LHCN-M2 (cell line): ENCODE results near the gene RNF41. TPM values are rescaled to one million over a fixed set of nuclear protein-coding genes. Genes with fewer than 3 reads are reported as not detected.
"Not testable (repeated sequence)": the region's sequence is repeated elsewhere in the genome, so short reads cannot be mapped to it uniquely, and the experiment has no call there.

Experiments
- DNase-seq: peaks from one replicate; pipeline ENCODE4 v3.0.0-alpha.2; 2012; ENCODE audit warnings: low read depth
- polyA plus RNA-seq: library from polyadenylated mRNA; unstranded; fragments of >200 nt; gene quantifications from one replicate; pipeline ENCODE4 v1.2.1, GENCODE V29; 2012; ENCODE audit warnings: missing spikeins
- total RNA-seq: library from RNA; depleted of rRNA; stranded (reverse); fragments of >200 nt; gene quantifications from 2 replicates; pipeline ENCODE4 v1.2.3, GENCODE V29; 2014; rRNA removed

Gene RNF41
- 50.3 and 52.8 TPM in 2 replicates for total RNA-seq
- polyA plus RNA-seq = 34.0 TPM

DNA sequence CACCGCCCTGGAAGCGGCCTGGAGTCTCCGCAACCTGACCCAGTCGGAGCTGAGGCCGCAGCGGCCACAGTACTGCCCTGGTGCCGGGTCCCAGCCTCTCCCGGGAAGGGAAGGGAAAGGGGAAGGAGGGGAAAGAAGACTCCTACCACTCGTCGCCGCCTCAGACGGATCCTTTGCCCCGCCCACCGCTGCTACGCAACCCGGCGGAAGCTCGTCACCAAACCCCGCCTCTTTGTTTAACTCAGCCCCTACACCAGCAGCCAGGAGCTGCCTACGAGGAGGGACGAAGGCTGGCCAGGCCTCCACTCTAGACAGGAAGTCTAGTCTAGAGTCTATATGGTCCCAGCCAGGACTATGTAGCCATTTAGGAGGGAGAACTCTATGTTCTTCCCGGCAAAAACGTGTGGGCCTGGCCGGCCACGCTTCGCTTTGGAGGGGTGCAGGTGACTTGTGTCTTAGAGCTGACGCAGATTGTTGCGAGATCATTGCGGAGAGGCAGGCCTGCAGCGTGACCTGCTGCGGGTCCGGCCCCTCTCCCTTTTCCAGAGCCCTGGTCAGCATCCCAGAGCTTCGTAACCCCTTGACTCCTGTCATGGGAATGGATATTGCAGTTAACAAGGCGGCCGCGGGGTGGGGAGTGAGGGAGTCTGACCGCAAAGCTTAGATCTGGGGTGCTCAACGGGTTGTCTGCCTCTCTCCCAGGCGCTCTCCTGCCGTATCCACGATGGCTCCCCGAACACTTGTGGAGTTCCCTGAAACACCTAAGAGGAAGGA is at the start of gene RNF41:
Gene RNF41, minus strand, starts transcription at position 166 of the 774 bp plus-strand sequence. CDS start 7,875 bp downstream, outside the sequence.
- DNase-seq = peak; percentile 95

DNA sequence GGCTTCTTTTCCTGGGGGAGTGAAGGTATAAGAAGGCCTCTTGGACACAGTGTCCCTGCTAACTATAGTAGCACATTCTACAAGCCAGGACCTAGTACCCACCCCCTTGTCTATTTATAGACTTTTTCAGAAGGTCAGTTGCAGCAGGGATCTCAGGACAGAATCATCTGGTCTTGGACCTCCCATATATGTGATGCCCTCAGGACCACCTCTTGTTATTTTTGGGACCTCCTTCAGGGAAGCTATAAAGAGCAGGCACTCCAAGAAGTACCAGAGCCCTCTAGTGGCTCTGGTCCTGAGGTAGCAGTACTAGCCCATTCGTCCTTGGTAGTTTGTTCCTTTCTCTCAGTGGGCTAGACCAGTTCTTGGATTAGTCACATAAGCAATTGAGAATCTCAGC is 49.3 kb upstream of the RNF41 start:
- peak; percentile 45 for DNase-seq

DNA sequence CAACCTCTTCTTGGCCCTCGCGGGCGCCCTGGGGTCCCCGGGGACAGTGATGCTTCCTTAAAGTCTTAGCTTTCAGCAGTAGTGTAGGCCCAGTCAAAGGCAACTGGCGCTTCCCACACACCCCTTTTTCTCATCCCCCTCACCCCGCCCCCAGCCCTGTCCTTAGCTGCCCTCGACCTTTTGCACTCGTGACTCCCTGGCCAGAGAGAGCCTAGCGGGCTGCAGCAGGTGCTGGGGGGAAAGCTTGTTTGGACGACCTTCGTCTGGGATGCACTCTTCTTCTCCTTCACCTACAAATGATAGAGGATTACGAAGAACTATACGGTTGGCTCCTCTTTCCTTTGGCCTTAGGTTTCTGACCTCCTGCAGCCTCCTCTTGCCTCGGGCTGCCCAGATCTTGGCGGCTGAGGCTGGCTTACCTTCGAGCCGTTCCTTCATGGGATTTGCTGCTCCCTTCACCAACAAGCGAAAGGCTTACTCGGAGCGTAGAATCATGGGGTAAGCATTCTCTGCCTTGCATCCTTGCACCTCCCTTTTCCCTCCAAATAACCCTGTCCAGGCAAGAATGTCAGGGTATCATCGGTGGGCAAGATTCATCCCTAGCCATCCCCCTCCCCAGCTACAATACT is 45.8 kb upstream of the RNF41 start:
- DNase-seq = peak; percentile 70

DNA sequence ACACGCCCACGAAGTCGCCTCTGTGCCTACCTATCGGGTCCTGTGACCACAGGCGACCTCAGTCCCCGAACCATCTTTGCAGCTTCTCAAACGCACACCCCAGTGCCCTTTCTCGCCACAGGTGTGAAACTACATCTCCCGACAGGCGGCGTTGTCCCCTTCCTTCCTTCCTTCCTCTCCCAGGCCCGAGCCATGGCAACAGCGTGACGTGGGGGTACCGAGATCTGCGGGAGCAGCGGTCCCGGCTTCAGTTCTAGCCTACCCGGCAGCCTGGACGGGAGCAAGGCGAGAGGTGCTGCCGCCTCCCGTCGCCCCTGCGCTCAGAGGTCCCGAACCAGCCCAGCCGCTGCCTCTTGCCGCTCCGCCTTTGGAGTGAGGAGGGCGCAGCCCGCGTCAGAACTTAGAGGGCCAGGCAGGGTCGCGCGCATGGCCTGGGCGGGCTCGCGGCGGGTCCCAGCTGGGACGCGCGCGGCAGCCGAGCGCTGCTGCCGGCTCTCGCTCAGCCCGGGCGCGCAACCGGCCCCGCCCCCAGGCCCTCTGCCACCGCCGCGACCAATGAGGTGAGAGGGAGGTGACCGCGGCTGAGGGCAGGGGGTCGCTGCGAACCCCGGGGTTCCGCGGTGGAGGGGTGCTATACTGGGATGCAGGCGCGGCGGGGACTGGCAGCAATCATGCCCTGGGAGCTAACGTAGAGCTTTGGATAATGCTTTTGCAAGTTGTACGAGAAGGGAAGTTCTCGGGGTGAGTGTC is 45.1 kb upstream of the RNF41 start, which contains the start of gene COQ10A:
Gene COQ10A, plus strand, starts transcription at position 250 of the 750 bp plus-strand sequence. Its CDS starts 177 bp downstream, at position 427.
- peak; percentile 86 for DNase-seq

DNA sequence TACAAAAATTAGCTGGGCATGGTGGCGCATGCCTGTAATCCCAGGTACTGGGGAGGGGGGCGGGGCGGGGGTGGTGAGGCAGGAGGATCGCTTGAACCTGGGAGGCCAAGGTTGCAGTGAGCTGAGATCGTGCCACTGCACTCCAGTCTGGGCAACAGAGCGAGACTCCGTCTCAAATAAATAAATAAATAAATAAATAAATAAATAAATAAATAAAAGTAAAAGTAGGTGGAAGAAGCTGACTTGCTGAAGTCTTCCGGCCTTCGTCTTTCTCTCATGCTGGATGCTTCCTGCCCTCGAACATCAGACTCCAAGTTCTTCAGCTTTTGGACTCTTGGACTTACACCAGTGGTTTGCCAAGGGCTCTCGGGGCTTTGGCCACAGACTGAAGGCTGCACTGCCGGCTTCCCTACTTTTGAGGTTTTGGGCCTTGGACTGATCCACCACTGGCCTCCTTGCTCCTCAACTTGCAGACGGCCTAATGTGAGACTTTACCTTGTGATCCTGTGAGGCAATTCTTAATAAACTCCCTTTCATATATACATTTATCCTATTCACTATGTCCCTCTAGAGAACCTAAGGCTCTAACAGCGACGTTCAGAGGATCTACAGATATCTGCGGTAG is 44.5 kb upstream of the RNF41 start:
- not testable (repeated sequence) for DNase-seq

DNA sequence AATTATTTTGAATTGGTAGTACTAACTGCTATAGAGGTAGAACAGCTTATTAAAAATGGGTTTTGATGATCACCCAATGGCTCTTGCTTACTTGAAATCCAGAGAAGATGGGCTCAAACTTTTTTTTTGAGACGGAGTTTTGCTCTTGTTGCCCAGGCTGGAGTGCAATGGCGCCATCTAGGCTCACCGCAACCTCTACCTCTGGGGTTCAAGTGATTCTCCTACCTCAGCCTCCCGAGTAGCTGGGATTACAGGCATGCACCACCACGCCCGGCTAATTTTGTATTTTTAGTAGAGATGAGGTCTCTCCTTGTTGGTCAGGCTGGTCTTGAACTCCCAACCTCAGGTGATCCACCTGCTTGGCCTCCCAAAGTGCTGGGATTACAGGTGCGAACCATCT is 41.2 kb upstream of the RNF41 start:
- not testable (repeated sequence) for DNase-seq

DNA sequence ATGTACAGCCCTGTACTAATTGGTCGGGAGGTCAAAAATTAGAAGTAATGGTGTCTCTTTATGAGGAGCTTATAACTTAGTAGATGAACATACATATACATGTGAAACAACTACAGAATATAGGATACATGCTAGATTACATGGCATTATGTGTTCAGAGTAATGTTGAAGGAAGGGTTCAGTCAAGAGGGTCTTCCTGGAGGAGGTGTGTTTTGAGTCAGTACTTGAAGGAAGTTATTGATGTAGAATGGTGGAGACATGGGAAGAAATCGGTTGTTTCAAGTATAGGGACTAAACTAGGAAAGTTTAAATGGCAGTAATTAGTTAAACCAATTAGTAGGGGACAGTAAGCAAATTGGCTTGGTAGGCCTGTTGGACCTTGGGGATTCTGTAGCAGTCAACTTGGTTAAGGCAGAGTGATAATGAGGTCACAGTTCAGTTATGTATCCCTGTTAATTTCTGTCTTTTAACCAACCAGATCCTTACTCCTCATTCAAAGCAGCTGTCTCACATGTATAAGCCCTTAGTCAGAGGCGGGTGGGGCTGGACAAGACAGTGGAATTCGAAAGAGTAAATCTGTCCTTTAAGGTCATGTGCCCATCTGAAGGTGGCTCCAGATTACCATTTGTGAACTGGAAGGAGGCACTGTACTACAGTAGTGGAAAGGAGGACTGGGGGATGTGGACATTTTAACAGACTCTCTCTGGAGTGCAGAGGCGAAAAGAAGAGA is 39.9 kb upstream of the RNF41 start:
- DNase-seq = peak; percentile 96

DNA sequence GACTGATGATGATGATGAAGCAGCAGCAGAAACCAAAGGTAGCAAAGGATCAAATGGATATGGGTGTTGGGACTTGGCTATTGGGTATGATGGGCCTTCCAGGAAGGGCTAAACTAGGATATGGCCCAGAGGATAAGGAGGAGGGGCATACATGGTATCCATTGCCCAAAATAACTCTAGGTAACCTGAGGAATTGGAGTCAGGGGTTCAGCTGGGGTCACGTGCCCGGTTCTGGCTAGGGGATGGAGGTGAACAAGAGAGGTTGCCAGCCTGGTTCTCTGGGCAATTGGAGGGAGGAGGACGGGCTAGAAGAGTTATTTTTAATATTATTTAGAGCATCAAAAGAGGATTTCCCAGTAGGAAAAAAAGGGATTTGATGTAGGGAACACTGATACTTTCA is 39.2 kb upstream of the RNF41 start:
- no peak for DNase-seq

DNA sequence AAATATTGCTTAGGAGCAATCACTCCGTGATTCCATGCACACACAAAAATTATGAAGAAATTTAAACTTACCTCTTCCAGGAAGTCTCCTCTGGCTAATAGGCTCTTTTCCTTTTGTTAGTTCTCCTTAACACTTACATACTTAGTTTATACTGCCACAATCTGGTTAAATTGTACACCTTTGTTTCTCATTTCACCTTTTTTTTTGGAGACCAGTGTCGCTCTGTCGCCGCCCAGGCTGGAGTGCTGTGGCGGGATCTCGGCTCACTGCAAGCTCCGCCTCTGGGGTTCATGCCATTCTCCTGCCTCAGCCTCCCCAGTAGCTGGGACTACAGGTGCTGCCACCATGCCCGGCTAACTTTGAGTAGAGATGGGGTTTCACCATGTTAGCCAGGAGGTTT is 38.7 kb upstream of the RNF41 start:
- DNase-seq = no peak

DNA sequence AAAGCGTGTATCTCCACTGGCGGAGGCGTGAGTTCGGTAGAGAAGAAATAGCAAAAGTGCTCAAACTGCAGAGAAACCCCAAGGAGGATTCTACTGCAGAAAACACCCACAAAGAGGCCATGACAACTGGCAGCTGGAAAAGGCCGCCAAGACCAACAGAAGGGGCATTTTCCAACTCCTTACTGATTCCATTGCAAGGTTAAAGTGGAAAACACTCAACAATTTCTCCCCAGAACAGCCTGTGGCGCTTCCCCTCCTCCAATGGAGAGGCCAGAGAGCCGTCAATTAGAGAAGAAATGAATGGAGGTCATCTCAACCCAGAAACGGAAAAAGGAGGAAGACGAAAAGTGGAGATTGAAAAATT is 37.1 kb upstream of the RNF41 start:
- no peak for DNase-seq

DNA sequence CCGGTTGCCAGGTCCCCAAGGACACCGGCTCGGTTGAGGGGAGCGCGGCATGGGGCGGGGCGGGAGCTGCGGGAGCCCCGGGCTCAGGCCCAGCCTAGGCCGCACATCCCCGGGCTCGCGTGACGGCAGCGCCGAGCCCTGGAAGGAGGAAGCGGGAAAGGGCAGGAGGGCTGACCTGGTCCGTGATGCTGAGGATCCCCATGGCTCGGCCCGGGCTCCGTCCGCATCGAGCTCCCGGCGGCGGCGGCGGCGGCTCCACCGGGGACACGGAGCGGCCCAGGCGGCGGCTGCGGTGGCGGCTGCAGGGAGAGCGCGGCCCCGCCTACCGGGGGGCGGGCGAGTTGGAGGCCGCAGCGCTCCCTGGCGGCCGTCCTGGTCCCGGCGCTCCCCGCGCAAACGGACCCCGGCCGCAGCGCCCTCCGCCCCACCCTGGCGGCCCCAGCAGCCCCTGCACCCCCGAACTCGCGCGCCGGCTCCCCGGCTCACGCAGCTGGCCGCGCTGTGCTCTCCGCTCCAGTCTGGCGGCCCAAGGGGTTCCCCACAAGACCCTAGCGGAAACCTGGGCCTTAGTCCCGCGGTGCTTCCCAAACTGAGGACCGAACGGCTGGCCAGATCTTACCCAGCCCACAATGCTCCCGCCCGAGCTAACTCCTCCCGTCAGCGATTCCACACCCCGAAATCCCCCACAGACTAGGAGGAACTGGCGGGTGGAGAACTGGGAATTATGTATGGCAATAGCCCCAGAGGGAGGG is 36.5 kb upstream of the RNF41 start, which contains the start of gene ANKRD52:
Gene ANKRD52, minus strand, starts transcription at position 317 of the 752 bp plus-strand sequence. Its CDS starts 115 bp downstream, at position 202.
- peak; percentile 88 for DNase-seq

DNA sequence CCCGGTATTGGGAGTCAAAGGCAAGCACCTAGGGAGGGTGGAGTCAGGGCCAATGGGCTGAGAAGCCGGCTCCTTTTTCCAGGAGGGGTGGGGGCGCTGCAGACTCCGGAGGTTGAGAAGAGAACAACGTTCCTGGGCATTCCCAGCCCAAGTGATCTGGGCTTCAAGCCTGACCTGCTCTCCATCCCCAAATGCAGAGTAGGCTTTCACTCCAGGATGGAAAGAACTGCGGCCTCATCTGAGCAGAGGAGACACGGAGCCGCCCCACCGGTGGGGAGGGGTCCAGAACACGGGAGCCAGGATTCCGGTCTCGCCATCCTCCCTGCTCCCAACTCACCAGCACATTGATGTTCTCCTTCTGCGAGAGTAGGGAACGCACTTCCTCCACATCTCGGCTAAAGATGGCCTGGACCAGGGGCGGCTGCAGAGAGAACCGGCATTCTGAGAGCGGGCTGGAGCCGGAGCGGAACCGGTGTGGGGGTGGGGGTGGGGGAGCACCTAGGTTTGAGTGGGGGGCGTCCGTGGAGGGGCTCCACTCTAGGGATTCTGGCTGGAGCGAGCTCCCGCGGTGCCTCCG is 35.9 kb upstream of the RNF41 start:
- DNase-seq = peak; percentile 21

DNA sequence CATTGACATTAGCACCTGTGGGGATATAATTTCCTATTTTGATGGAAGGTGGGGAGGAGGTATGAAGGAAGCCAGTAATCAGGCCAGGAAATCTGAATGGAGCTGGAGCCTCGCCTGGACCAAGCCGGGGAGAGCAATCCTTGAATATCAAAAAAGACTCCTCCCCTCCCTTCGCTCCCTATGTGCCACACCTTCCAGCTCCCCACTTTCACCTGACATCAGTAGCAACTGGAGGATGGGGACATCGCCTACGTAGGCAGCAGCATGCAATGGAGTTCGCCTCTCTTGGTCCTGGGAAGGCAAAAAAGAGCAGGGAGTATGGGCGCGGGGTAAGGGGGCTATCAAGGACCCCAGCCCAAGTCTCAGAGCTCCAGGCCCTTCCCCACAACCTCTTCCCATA is 35.3 kb upstream of the RNF41 start:
- no peak for DNase-seq

DNA sequence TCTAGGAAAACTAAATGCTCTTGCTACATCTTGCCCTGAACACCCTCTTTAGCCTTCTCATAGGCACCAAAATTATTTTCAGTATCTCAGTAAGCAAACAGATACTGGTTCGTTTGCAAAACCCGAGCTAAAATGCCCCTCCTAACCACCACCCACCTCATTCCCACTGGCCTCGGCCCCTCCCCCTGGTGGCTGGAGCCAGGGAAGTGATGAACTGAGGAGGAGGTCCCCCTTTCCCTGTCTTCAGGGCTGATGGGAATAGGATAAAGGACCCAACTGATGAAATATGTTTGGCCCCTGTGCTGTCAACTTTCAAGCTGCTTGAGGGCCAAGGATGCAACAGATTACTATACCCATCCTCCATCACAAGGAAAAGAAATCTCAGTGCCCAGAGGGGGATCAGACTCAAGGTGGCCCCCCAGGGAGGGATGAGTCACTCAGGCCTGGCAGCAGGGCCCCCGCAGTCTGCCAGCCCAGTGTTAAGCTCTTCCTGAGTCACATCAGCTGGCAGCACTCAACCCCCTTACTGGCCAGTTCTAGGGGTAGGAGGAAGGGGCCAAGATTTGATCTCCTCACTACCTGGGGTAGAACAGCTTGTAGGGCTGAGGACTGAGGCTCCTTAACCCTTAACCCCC is 34.7 kb upstream of the RNF41 start:
- DNase-seq = peak; percentile 82

DNA sequence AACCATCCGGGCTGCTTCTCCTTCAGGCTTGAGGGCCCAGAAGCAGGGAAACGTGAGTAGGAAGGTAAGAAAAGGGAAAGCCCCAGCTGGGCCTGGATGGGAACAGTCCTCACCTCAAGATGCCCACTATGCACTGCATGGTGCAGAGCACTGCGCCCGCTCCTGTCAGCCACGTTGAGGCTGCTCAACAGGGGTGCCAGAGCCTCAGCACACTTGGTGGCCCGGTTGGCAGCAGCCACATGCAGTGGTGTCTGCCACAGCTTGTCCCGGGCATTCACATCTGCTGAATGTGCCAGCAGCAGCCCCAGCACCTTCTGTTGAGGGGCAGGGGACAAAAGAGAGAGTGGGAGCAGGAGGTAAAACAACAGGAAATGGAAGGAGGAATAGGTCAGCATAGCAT is 33.9 kb upstream of the RNF41 start:
- no peak for DNase-seq

DNA sequence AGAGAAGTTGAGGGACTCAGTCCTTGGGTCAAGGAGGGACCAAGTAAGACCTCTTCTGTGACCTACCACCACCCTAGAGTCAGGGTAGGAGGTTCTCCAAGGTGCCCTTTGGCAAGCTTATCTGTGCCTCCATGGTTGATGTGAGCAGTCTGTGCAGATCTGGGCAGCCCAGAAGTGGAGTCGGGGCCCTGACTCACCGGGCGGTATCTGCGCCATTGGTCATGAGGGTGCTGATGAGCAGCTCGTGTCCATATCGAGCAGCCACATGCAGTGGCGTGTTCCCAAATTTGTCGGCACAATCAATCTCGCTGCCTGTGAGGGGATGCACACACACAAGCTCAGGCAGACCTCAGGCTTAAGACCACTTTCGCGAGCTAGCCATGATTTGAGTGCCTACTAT is 31.4 kb upstream of the RNF41 start:
- no peak for DNase-seq

DNA sequence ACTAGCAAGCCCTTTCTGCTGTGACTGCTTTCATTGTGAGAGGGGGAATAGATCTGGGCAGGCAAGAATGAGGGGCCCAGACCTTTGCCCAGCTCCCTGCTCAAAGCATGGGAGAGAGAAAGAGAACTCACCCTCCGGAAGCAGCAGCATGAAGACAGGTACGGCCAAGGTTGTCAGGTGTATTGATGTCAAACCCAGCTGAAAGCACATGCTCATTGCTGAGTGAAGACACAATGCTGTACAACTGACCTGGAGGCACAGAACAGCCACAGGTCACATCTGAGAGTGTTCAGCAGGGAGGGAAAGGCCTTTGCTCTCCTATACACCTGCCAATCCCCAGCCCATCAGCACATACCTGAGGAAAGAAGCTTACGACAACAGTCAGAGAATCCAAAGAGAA is 30.9 kb upstream of the RNF41 start:
- no peak for DNase-seq

DNA sequence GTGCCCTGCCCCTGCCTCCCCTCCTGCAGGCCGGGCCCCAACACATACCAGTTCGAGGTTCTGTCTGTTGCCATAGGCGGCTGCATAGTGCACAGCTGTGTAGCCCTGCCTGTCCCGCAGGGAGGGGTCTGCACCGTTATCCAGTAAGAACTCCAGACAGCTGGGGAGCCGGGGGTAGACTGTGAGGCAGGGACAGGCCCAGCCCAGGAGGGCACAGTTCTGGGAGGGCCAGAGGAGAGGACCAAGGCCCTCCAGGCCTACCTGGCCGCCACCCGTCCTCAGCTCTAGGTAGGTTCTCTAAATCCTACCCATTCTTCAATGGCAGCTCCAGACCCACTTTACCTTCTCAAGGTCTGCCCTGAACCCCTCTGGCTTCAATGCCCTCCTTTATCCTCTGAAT is 27.0 kb upstream of the RNF41 start:
- DNase-seq = no peak

DNA sequence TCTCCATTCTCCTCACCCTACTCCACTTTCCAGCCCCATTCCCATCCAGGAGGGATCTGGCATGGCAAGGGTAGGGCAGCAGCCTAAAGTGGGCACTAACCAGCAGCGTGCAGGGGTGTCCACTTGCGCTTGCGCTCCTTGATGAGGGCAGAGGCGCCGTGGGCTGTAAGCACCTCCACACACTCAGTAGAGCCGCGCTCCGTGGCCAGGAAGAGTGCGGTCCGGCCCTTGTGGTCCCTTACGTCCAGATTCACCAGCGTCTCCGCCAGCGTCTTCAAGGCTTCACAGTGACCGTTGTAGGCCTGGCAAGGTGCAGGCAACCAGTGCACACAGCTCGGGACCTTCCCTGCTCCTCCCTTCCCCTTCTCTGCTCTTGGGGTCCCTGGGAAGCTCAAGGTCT is 26.2 kb upstream of the RNF41 start:
- DNase-seq = no peak
